ENCODE results near the gene C21orf91. TPM values are rescaled to one million over a fixed set of nuclear protein-coding genes. Genes with fewer than 3 reads are reported as not detected.
A peak's percentile ranks its signal among the peaks of the same experiment; 100 is the strongest.

Gene C21orf91
- polyA plus RNA-seq, 2 of the 4 experiments (the other 2 are of a cell fraction): 1.9 to 5.5 TPM

DNA sequence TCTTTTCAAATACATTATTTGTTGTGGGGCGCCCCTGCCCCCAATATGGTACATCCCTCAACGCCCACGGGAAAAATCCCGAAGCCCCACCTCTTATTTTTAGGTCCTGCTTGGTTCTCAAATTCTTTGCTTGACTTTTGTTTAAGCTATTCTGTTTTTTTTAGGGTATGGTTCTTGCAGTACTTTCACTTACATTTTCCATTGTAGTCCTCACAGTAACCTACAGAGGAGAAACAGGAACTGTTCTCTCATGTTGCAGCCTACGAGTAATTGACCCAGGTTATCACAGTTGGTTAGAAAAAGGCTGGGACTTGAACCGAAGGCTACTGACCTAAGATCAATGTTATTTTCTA is 697 bp upstream of the C21orf91 start:
- CTCF ChIA-PET: no interaction called here
- 15% methylated on average over 6 of the region's 6 CpGs for WGBS (ENCODE audit: missing lambda C conversion rate)
- POLR2A ChIA-PET: no interaction called here
- DNase-seq (ENCODE audit: low read depth in 1 of 2, low spot score in 1 of 2) (no peak), ATAC-seq (no peak), FAIRE-seq (no peak)
- peak overlapping the region; percentile 75 to 98; a peak in 5 of 6 replicates for H3K27ac ChIP-seq
- H3K4me1 ChIP-seq: 0 out of 3 replicates have a peak, but pooled peaks cover 3% of the 10 kb centered on the region
- TF ChIP-seq RNF2 (IDR thresholded peaks at IDR 0.05; ENCODE audit: borderline replicate concordance, low read depth) (no peak), HOXA7 (CRISPR knock-in tag; IDR thresholded peaks at IDR 0.05) (no peak), ZSCAN20 (CRISPR knock-in tag; IDR thresholded peaks at IDR 0.05) (no peak), GATA3 (IDR thresholded peaks at IDR 0.05; ENCODE audit: borderline replicate concordance) (no peak), NPAS2 (CRISPR knock-in tag; IDR thresholded peaks at IDR 0.05; ENCODE audit: borderline replicate concordance) (no peak), NR3C1 (IDR thresholded peaks at IDR 0.05) (no peak), CBX8 (IDR thresholded peaks at IDR 0.05) (no peak), RARB (CRISPR knock-in tag; IDR thresholded peaks at IDR 0.05) (no peak)
- TF ChIP-seq, protein P1, sequence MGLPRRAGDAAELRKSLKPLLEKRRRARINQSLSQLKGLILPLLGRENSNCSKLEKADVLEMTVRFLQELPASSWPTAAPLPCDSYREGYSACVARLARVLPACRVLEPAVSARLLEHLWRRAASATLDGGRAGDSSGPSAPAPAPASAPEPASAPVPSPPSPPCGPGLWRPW (IDR thresholded peaks at IDR 0.05): no peak
- H3K4me2 ChIP-seq: peak overlapping the region; percentile 79
- peak overlapping the region; percentile 81 for H3K4me3 ChIP-seq
- H3K9me3 ChIP-seq: no peaks in the 10 kb centered on the region

DNA sequence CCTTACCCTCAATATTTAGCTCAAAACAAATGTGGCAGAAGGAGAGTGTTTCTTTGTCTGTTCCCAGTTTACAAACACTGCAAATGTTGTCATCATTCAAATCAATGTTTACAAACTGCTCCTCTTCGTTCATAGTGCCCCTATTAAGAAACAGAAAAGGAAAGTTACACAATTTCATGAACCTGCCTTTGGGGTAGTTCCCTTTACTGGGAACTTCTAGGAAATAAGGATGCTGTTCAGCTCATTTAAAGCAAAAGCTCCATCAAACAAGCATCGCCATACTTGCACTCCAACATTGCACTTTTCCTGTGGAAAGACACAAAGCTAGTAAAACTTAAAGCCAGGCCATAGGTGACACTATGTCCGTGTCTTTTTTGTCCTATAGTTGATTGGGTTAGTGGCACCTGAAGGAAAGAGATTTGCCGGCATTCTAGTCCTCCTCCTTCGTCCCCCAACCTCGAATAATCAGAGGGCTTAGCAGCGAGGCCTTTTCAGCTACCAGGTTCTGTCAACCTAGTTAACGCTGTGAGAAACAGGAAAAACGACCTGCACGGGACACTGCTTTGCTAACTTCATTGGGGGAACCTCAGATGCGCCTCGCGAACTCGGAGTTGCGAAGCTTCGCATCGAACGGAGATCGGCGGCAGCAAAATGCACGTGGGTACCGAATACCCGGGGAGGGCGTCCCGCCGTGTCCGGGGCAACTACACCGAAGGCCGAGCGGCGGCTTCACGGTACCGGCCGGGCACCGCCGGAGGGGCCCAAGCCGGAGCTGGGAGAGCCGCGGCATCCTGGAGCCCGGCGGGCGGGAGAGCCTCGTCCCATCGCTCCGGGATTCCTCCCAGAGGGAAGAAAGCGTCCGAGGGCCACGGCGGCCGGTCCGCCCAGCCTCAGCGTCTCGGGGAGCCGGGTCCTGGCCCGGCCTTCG is 706 bp downstream of the C21orf91 start:
- Histone ChIP-seq H3K27ac (peak overlapping the region; percentile 75 to 98), H3K4me3 (peak overlapping the region; percentile 81), H3K4me1 (0 out of 3 replicates have a peak, but pooled peaks cover 3% of the 10 kb centered on the region), H3K4me2 (peak overlapping the region; percentile 79), H3K9me3 (no peaks in the 10 kb centered on the region)
- 27% methylated on average over 18 of the region's 56 CpGs for WGBS (ENCODE audit: missing lambda C conversion rate)
- FAIRE-seq (no peak), DNase-seq (ENCODE audit: low read depth in 1 of 2, low spot score in 1 of 2) (peak; percentile 1 to 11), ATAC-seq (peak; percentile 69 to 77; a peak in 5 of 6 replicates)
- TF ChIP-seq, protein P2, sequence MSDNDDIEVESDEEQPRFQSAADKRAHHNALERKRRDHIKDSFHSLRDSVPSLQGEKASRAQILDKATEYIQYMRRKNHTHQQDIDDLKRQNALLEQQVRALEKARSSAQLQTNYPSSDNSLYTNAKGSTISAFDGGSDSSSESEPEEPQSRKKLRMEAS (IDR thresholded peaks at IDR 0.05): peak; percentile 65; the same call in 1 of the 2 replicates
- TF ChIP-seq FOSB (CRISPR knock-in tag; IDR thresholded peaks at IDR 0.05) (no peak), RNF2 (IDR thresholded peaks at IDR 0.05; ENCODE audit: borderline replicate concordance, low read depth) (peak; percentile 59; the same call in 1 of the 2 replicates), POLR2A (IDR thresholded peaks at IDR 0.05; ENCODE audit: low read length) (no peak), NPAS2 (CRISPR knock-in tag; IDR thresholded peaks at IDR 0.05; ENCODE audit: borderline replicate concordance) (no peak), RARB (CRISPR knock-in tag; IDR thresholded peaks at IDR 0.05) (no peak)
- TF ChIP-seq, protein P3, sequence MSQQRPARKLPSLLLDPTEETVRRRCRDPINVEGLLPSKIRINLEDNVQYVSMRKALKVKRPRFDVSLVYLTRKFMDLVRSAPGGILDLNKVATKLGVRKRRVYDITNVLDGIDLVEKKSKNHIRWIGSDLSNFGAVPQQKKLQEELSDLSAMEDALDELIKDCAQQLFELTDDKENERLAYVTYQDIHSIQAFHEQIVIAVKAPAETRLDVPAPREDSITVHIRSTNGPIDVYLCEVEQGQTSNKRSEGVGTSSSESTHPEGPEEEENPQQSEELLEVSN (IDR thresholded peaks at IDR 0.05; ENCODE audit: borderline replicate concordance, low read depth): peak; percentile 70; the same call in 1 of the 2 replicates
- CTCF ChIA-PET: no interaction called here
- POLR2A ChIA-PET: interaction anchor here (0.6 kb wide), 1 partner anchor 24 kb away, joined by 3 read pairs; no protein-coding TSS in a partner anchor

DNA sequence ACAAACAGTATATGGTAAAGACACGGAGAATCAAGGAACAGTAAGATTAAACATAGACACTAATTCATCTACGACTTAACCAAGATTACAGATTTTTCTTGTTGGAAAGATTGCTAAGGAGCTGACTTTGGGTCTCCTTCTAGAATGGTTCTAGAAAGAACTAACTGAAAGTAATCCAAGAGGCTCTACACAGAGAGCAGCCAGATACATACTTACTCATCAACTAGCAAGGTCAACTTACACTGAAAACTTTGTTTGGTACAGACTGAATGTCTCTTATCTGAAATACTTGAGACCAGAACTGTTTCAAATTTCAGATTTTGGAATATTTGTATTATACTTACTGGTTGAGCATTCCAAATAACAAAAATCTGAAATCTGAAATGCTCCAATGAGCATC is 5.8 kb downstream of the C21orf91 start:
- TF ChIP-seq KDM1A (IDR thresholded peaks at IDR 0.05; ENCODE audit: low read depth) (no peak), RAD21 (conservative IDR thresholded peaks at IDR 0.05 in 1 of 2, IDR thresholded peaks at IDR 0.05 in 1 of 2) (no peak), PHF8 (IDR thresholded peaks at IDR 0.05; ENCODE audit: borderline replicate concordance, low read depth) (no peak), CBX2 (IDR thresholded peaks at IDR 0.05; ENCODE audit: borderline replicate concordance, low read depth) (no peak), RARB (CRISPR knock-in tag; IDR thresholded peaks at IDR 0.05) (no peak)
- TF ChIP-seq, protein P4, sequence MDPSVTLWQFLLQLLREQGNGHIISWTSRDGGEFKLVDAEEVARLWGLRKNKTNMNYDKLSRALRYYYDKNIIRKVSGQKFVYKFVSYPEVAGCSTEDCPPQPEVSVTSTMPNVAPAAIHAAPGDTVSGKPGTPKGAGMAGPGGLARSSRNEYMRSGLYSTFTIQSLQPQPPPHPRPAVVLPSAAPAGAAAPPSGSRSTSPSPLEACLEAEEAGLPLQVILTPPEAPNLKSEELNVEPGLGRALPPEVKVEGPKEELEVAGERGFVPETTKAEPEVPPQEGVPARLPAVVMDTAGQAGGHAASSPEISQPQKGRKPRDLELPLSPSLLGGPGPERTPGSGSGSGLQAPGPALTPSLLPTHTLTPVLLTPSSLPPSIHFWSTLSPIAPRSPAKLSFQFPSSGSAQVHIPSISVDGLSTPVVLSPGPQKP (IDR thresholded peaks at IDR 0.05; ENCODE audit: low read depth, low read length): no peak
- TF ChIP-seq, protein P3 (IDR thresholded peaks at IDR 0.05; ENCODE audit: borderline replicate concordance, low read depth): no peak
- no peak for DNase-seq (ENCODE audit: low read depth in 1 of 2, low spot score in 1 of 2)
- Histone ChIP-seq H3K4me1 (0 out of 3 replicates have a peak, but pooled peaks cover 3% of the 10 kb centered on the region), H3K9me3 (no peaks in the 10 kb centered on the region), H3K27ac (no peak overlapping the region), H3K4me2 (no peak overlapping the region), H3K4me3 (no peak overlapping the region)
- ATAC-seq: no peak
- 87% methylated on average over 2 of the region's 2 CpGs for WGBS (ENCODE audit: missing lambda C conversion rate)
- ChIA-PET POLR2A (no interaction called here), CTCF (no interaction called here)
- FAIRE-seq: no peak

Measured in A549 (cell line).